Measurements from ENCODE around the gene TTC9B.
"Not testable (repeated sequence)": the region's sequence is repeated elsewhere in the genome, so short reads cannot be mapped to it uniquely, and the experiment has no call there.

Gene TTC9B

GRCh38 chr19:40232479-40232878, 14.3 kb upstream of the TTC9B start:
- DNase-seq: no peak

GRCh38 chr19:40231544-40232424, 13.6 kb upstream of the TTC9B start:
- DNase-seq: no peak

- no peak for DNase-seq
Measured at GRCh38 chr19:40231057-40231456, 12.9 kb upstream of the TTC9B start.

- DNase-seq: no peak
Measured at GRCh38 chr19:40229926-40230417, 11.8 kb upstream of the TTC9B start.

- DNase-seq: peak; percentile 17
Measured at GRCh38 chr19:40229484-40229883, 11.3 kb upstream of the TTC9B start.

- no peak for DNase-seq
Measured at GRCh38 chr19:40228863-40229262, 10.7 kb upstream of the TTC9B start.

- no peak for DNase-seq
Measured at GRCh38 chr19:40228346-40228745, 10.2 kb upstream of the TTC9B start.

- peak; percentile 18 for DNase-seq
Measured at GRCh38 chr19:40225440-40226305, 7.5 kb upstream of the TTC9B start.

GRCh38 chr19:40224342-40225150, 6.4 kb upstream of the TTC9B start:
- no peak for DNase-seq

GRCh38 chr19:40223135-40223822, 5.1 kb upstream of the TTC9B start:
- no peak for DNase-seq

- DNase-seq: peak; percentile 91
Measured at GRCh38 chr19:40221858-40222619, 3.9 kb upstream of the TTC9B start.

- DNase-seq: no peak
Measured at GRCh38 chr19:40220674-40221073, 2.5 kb upstream of the TTC9B start.

- DNase-seq: peak; percentile 55
Measured at GRCh38 chr19:40219721-40220276, 1.6 kb upstream of the TTC9B start.

GRCh38 chr19:40219029-40219428, 845 bp upstream of the TTC9B start:
- not testable (repeated sequence) for DNase-seq

GRCh38 chr19:40217027-40217810, 965 bp downstream of the TTC9B start:
- DNase-seq: no peak

GRCh38 chr19:40216777-40217026, 1.5 kb downstream of the TTC9B start:
- no peak for DNase-seq

- DNase-seq: no peak
Measured at GRCh38 chr19:40216013-40216776, 2.0 kb downstream of the TTC9B start.

- DNase-seq: no peak
Measured at GRCh38 chr19:40214936-40215335, 3.2 kb downstream of the TTC9B start.

GRCh38 chr19:40213882-40214570, 4.2 kb downstream of the TTC9B start:
- no peak for DNase-seq

Measured in kidney glomerular epithelial cell (primary cell).